AG09319 (cell line): Measurements from ENCODE around the gene WNT2.

Source experiments
- DNase-seq: peaks from one replicate; pipeline ENCODE4 v3.0.0-alpha.2; 2010; ENCODE audit warnings: low read depth; ENCODE audit errors: extremely low read depth
- TF ChIP-seq, protein P1 (sequence below): IDR thresholded peaks from 2 replicates; pipeline ENCODE4 v1.5.1; 2011; ENCODE audit warnings: low read depth, mild to moderate bottlenecking, inconsistent platforms, low read length, moderate library complexity

WNT2 gene

DNA sequence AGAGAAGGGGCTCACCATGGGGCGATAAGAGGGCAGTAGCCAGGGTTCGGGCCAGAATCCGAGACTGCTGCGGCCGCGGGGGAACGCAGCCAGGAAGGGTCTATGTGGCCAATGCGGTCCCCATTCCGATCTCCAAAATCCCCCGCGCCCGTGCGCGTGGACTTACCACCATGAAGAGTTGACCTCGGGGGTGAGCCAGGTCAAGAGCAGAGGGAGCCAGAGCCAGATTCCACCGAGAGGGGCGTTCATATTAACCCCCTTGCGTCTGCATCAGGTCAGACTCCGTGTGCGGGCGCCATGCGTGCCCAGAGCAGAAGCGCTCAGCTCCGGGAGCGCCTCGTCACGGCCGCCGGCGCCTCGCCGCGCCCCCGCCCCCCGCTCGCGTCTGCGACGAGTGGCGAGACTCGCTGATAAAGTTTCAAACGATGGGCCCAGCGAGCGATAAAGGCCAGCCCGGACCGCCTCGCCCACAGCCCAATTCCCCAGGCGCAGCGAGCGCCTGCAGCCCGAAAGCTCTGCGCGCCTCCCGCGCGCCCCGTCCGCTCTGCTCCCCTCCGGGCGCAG is at the start of gene WNT2:
WNT2 (minus strand) TSS at position 318 of the 564 bp plus-strand sequence; CDS start at position 249, 69 bp downstream.
- no peak for DNase-seq
- TF ChIP-seq, protein P1, sequence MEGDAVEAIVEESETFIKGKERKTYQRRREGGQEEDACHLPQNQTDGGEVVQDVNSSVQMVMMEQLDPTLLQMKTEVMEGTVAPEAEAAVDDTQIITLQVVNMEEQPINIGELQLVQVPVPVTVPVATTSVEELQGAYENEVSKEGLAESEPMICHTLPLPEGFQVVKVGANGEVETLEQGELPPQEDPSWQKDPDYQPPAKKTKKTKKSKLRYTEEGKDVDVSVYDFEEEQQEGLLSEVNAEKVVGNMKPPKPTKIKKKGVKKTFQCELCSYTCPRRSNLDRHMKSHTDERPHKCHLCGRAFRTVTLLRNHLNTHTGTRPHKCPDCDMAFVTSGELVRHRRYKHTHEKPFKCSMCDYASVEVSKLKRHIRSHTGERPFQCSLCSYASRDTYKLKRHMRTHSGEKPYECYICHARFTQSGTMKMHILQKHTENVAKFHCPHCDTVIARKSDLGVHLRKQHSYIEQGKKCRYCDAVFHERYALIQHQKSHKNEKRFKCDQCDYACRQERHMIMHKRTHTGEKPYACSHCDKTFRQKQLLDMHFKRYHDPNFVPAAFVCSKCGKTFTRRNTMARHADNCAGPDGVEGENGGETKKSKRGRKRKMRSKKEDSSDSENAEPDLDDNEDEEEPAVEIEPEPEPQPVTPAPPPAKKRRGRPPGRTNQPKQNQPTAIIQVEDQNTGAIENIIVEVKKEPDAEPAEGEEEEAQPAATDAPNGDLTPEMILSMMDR, result no peak

DNA sequence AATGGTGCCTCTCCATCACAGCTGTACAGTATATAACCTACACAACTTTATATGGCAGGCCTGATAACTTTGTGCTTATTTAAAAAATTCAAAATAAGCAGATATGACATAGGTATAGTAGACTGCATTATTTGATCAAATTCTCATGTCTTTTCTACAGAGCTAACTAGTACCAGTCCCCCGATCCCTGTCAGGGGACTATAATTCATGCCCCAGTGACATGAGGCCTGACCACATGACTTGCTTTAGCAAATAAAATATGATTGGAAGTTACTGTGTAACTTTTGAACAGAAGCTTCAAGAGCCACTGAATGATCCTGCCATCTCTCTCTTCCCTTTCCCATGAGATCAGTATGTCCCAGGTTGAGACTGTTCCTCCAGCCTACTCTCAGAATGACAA is 49.2 kb upstream of the WNT2 start:
- TF ChIP-seq, protein P1, result no peak
- no peak for DNase-seq

DNA sequence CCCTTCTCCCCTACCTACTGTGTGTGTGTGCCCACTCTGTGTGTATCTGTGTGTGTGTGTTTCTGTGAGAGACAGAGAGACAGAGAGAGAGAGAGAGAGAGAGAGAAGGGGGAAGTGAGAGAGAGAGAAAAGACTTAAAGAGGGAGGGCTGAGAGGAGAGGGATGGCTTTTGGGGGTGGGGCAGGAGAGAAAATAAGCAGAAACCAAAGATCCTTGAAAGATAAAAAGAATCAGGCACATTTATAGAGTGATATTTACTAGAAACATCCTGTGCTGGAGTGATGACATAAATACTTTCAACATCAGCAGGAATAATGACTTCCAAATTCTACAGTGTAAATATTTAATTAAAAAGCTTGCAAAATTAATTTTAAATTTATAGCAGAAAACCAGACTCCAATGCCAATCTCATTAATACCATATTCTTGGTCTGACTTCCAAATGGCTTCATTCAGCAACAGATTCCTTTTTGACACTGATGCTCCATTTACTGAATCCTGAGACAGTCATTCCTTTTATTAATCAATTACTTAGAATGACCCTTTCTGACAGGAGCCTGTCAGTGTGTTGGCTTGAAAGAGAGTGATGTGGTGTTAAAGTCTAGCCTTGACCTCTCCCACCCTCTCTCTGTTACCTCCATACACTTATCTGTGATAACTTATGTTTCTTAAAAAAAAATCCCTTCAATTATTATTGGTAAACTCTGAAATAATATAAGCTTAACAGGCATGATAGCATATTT is 41.7 kb upstream of the WNT2 start:
- TF ChIP-seq, protein P1, result no peak

DNA sequence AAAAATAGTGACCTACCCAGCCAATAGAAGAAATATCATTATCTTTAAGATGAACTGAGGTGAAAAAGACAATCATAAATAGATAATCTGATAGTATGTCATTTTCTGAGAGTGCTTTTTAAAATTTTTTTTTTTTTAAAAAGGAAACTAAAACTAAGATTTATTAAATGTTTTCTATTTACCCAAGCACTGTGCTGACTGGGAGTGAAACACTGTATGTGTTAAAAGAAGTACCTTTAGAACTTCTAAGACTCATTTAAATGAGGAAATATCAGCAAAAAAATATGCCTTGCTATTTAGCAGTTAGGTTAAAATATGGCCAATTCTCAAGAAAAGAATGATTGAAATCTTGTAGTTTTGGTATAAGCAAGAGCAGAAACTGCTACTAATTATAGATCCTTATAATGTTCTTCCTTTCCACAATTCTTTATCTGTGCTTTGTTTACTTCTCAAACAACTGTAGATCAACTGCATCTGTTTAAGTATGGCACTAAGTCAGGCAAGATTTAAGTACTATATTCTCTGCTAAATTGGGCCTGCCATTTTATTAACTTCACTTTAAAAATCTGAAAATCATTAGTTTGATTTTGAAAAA is 39.5 kb upstream of the WNT2 start:
- TF ChIP-seq, protein P1, result no peak
- DNase-seq, result no peak

More for the DNA sequence above, 41.7 kb upstream of the WNT2 start:
- no peak for DNase-seq

DNA sequence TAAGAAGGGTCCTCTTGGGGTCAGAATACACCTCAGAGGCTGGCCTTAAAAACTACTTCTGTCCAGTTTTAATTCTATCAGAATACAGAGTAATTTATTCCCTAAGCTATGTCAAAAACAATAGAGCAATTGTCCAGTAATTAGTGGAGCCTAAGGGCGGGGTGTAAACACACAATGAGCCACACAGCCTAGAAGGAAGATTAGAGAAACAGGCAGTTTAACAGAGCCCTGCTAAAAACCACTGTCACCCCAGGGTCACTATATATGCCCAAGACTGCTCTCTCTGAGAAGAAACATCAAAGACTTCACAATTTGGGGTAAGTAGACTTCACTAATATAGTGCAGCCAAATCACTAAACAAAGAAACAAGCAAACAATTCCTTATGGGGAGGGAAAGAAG is 27.2 kb upstream of the WNT2 start:
- DNase-seq, result no peak
- TF ChIP-seq, protein P1, result no peak

DNA sequence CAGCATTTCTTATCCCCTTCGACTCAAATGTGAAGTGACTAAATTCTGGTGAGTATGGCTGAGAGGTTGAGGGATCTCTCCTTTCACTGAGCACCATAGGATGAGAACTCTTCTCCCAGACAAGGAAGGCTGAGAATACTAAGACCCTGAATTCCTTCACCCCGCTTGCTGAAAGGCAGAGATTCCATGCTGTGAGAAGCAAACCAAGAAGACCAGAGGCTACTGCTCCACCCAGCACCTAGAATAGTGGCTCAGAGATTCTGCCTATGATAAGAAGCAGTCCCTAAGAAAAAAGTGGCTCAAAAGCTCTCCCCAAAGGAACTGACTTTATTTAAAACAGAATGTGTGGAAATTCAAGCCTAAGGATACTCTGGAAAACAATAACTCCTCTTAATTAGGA is 26.7 kb upstream of the WNT2 start:
- TF ChIP-seq, protein P1, result no peak
- DNase-seq, result no peak

DNA sequence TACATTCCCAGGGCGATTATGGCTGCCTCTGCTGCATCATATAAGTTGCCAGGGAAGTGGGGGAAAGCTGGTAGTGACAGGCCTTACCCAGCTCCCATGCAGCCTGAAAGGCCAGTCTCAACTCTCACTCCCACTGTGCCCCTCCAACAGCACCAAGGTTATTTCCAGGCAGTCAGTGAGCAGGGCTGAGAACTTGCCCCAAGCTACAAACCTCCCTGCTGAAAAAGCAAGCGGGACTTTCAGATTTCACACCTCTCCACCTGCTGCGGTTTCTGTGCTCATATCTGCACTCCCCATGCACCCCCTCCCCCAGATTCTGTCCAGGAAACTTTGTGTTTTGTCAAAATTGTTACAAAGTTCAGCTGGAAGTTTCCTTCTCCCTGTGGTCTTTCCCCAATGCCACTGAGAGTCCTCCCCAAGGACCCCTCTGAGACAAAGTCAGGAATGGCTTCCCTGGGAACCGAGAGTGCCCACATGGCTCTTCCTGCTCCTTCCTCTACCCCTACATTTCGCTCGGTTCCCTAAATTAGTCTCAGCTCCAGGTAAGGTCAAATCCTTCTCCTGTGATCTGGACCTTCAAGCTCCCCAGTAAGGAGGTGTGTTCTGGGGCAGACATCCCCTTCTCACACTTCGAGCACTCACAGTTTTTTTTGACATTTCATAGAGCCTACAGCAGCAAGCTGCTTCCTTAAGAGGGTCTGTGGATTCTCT is 25.3 kb upstream of the WNT2 start:
- TF ChIP-seq, protein P1, result no peak
- no peak for DNase-seq
